DND-41 (cell line): ENCODE results near the gene BCAP31.
A peak's percentile ranks its signal among the peaks of the same experiment; 100 is the strongest.
"Not testable (repeated sequence)": the region's sequence is repeated elsewhere in the genome, so short reads cannot be mapped to it uniquely, and the experiment has no call there.

Experiments used
- ATAC-seq: fragments of 200-7000 bp; cut with Tn5 transposase; 3 replicates; pipeline ENCODE4 v1.9.1; 2021; ENCODE audit warnings: low read depth; ENCODE audit not compliant: insufficient read depth
- DNase-seq: peaks from one replicate; pipeline ENCODE4 v3.0.0-alpha.2; 2020
- H2AFZ ChIP-seq: 2 replicates; pipeline ENCODE4 v1.6.0; 2012; ENCODE audit warnings: low read depth, low read length
- H3K27ac ChIP-seq: 2 replicates; pipeline ENCODE4 v1.5.1; 2012; ENCODE audit warnings: low read length, inconsistent platforms
- H3K27me3 ChIP-seq: fragments of 200-600 bp; sonication (generic); 2 replicates; pipeline ENCODE4 v1.6.0; 2012; ENCODE audit warnings: low read length, mild to moderate bottlenecking, inconsistent platforms; ENCODE audit not compliant: insufficient read depth, poor library complexity
- H3K36me3 ChIP-seq: 2 replicates; pipeline ENCODE4 v1.5.1; 2012; ENCODE audit warnings: low read length, inconsistent platforms; ENCODE audit not compliant: insufficient read depth
- H3K4me1 ChIP-seq: 2 replicates; pipeline ENCODE4 v1.5.1; 2012; ENCODE audit warnings: mild to moderate bottlenecking, low read length; ENCODE audit not compliant: insufficient read depth
- H3K4me2 ChIP-seq: 2 replicates; pipeline ENCODE4 v1.6.0; 2012; ENCODE audit warnings: mild to moderate bottlenecking, moderate library complexity, low read length, inconsistent platforms; ENCODE audit not compliant: insufficient read depth
- H3K4me3 ChIP-seq, 2 experiments: fragments of 200-600 bp in 1 of 2; shearing (Covaris generic) in 1 of 2; 2 replicates each; pipeline ENCODE4 v1.5.1; 2012 to 2016; ENCODE audit warnings: inconsistent platforms in 2 of 2, low read length in 2 of 2, mild to moderate bottlenecking in 2 of 2, low read depth in 1 of 2, moderate library complexity in 1 of 2
- H3K79me2 ChIP-seq: 2 replicates; pipeline ENCODE4 v1.6.0; 2012; ENCODE audit warnings: low read length, inconsistent platforms; ENCODE audit not compliant: insufficient read depth
- H3K9ac ChIP-seq: 2 replicates; pipeline ENCODE4 v1.6.0; 2012; ENCODE audit warnings: low read depth, mild to moderate bottlenecking, inconsistent platforms, low read length, moderate library complexity
- H3K9me3 ChIP-seq: 2 replicates; pipeline ENCODE4 v1.5.1; 2012; ENCODE audit warnings: low read length, moderate library complexity, mild to moderate bottlenecking, inconsistent platforms; ENCODE audit not compliant: insufficient read depth, severe bottlenecking
- H4K20me1 ChIP-seq: 2 replicates; pipeline ENCODE4 v1.6.0; 2012; ENCODE audit warnings: low read length; ENCODE audit not compliant: insufficient read depth
- CTCF ChIP-seq: IDR thresholded peaks from 2 replicates; pipeline ENCODE4 v1.5.1; 2012; ENCODE audit warnings: borderline replicate concordance, low read length, moderate library complexity, mild to moderate bottlenecking; ENCODE audit not compliant: poor library complexity, severe bottlenecking; ENCODE audit errors: extremely low read depth
- EZH2 ChIP-seq: IDR thresholded peaks from 3 replicates; pipeline ENCODE4 v1.6.1; 2012; ENCODE audit warnings: borderline replicate concordance, low read depth, mild to moderate bottlenecking, moderate library complexity, low read length, inconsistent platforms; ENCODE audit not compliant: severe bottlenecking

BCAP31 gene

DNA sequence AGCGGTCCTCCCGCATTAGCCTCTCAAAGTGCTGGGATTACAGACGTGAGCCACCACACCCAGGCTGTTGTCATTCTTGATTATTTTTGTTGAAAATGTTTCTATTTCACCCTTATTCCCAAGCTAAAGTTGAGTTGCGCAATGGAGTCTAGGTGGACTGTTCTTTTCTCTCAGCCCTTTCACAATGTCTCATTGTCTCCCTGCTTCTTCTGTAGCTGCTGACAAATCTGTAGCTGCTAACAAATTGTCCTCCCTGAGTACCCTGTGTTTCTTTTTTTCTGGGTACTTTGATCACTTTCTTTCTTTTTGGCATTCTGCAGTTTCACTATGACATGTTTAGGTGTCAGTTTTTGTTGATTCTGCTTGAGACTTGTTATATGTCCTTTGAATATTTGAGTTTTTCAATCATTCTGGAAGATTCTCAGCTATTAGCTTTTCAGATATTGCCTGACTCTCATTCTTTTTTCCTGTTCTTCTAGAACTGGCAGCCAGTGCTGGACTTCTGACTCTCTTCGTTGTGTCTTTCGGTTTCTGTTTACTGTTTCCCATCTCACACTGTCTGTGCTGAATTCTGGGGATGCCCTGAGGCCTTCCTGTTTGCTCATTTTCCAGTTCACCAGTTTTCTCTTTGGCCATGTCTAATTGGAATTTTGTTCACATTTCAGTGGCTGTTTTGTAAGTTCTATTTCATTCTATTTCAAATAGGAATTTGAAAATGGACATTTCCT lies 7.1 kb upstream of the BCAP31 start:
- Histone ChIP-seq H3K4me2 (no peak overlapping the region), H4K20me1 (no peaks in the 10 kb centered on the region), H3K9ac (no peak overlapping the region), H3K27me3 (no peaks in the 10 kb centered on the region), H3K27ac (no peak overlapping the region), H3K79me2 (no peaks in the 10 kb centered on the region), H3K4me3 (no peak overlapping the region), H3K9me3 (no peaks in the 10 kb centered on the region), H3K36me3 (no peaks in the 10 kb centered on the region), H3K4me1 (no peaks in the 10 kb centered on the region), H2AFZ (no peak overlapping the region)
- ATAC-seq (no peak), DNase-seq (no peak)
- TF ChIP-seq EZH2 (no peak), CTCF (no peak)

DNA sequence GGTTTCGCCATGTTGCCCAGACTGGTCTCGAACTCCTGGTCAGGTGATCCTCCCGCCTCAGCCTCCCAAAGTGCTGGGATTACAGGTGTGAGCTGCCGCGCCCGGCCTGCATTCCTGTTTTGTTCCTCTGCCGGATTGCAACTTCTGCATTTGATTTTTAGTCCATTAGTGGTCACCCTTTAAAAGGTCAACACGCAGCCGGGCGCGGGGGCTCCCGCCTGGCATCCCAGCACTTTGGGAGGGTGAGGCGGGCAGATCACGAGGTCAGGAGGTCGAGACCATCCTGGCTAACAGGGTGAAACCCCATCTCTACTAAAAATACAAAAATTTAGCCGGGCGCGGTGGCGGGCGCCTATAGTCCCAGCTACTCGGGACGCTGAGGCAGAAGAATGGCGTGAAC lies 5.9 kb upstream of the BCAP31 start:
- H3K9ac ChIP-seq, H3K79me2 ChIP-seq, DNase-seq, H3K36me3 ChIP-seq, H3K27me3 ChIP-seq, H3K9me3 ChIP-seq, H4K20me1 ChIP-seq, H3K27ac ChIP-seq, H3K4me2 ChIP-seq, H2AFZ ChIP-seq, H3K4me1 ChIP-seq, ATAC-seq, H3K4me3 ChIP-seq: not testable (repeated sequence)

DNA sequence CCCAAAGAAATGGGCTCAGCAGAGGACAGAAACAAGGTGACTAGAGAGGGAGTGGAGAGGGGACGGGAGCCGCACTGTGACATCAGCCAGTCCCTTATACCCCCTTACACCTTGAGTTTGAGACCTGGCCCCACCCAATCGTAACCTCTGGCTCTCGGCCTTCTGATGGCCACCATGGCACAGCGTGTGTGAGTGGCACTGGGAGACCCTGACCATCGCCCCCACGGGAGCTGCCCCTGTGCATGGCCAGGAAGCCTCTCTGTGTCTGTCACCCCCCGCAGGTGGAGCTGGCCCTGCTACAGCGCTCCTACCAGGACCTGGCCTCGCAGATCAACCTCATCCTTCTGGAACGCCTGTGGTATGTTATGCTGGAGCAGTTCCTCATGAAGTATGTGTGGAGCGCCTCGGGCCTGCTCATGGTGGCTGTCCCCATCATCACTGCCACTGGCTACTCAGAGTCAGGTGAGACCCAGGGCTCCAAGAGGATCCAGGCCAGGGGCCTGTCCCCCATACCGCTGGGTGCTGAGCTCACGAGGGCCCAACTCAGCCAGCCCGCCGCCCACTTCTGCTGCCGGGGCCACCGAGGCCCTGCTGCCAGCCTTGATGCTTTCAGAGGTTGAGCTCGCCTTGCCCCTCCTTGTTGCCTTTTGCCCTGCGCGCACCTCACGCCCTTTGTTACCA lies 4.9 kb upstream of the BCAP31 start:
- Histone ChIP-seq H3K79me2 (no peaks in the 10 kb centered on the region), H4K20me1 (no peaks in the 10 kb centered on the region), H3K9ac (no peak overlapping the region), H3K4me2 (no peak overlapping the region), H3K4me3 (no peak overlapping the region), H3K27ac (no peak overlapping the region), H3K27me3 (no peaks in the 10 kb centered on the region), H3K4me1 (peaks cover 10% of the 10 kb centered on the region), H3K36me3 (no peaks in the 10 kb centered on the region), H2AFZ (no peak overlapping the region), H3K9me3 (no peaks in the 10 kb centered on the region)
- no peak for ATAC-seq
- TF ChIP-seq EZH2: no peak
- no peak for TF ChIP-seq CTCF
- no peak for DNase-seq

GRCh38 chrX:153728095-153728494 lies 3.9 kb upstream of the BCAP31 start:
- ATAC-seq: no peak
- Histone ChIP-seq H3K4me1 (peaks cover 11% of the 10 kb centered on the region), H3K9ac (no peak overlapping the region)

More at GRCh38 chrX:153728095-153728494, 3.9 kb upstream of the BCAP31 start:
- no peaks in the 10 kb centered on the region for H3K9me3 ChIP-seq
- no peak overlapping the region for H3K4me3 ChIP-seq
- no peaks in the 10 kb centered on the region for H3K27me3 ChIP-seq
- H3K79me2 ChIP-seq: peaks cover 9% of the 10 kb centered on the region
- H3K4me2 ChIP-seq: no peak overlapping the region
- no peak for DNase-seq
- peaks cover 2% of the 10 kb centered on the region; the same call in 1 of the 2 replicates for H3K36me3 ChIP-seq
- H2AFZ ChIP-seq: no peak overlapping the region
- no peak for TF ChIP-seq EZH2
- TF ChIP-seq CTCF: peak; percentile 5
- H3K27ac ChIP-seq: no peak overlapping the region
- H4K20me1 ChIP-seq: peaks cover 8% of the 10 kb centered on the region
